Lower lobe of right lung (tissue), 2 donors: Measurements from ENCODE around the gene EPB41. TPM values are rescaled to one million over a fixed set of nuclear protein-coding genes. Genes with fewer than 3 reads are reported as not detected.
A peak's percentile ranks its signal among the peaks of the same experiment; 100 is the strongest.

Experiments
- ATAC-seq, 2 donors: fragments of 200-7000 bp; cut with Tn5 transposase; one replicate each; pipeline ENCODE4 v1.9.1; 2020 to 2022; ENCODE audit warnings: mild to moderate bottlenecking in 2 of 2, moderate library complexity in 2 of 2
- DNase-seq: peaks from one replicate; pipeline ENCODE4 v3.0.0-alpha.2; 2020
- H3K27ac ChIP-seq: fragments of 200-600 bp; one replicate; pipeline ENCODE4 v1.8.0; 2022
- H3K27me3 ChIP-seq: fragments of 200-600 bp; one replicate; pipeline ENCODE4 v1.8.0; 2022; ENCODE audit warnings: low read depth
- H3K36me3 ChIP-seq: fragments of 200-600 bp; one replicate; pipeline ENCODE4 v1.8.0; 2022; ENCODE audit warnings: mild to moderate bottlenecking
- H3K4me1 ChIP-seq: fragments of 200-600 bp; one replicate; pipeline ENCODE4 v1.8.0; 2022
- H3K4me3 ChIP-seq: fragments of 200-600 bp; one replicate; pipeline ENCODE4 v1.8.0; 2022; ENCODE audit warnings: mild to moderate bottlenecking
- H3K9me3 ChIP-seq: fragments of 200-600 bp; one replicate; pipeline ENCODE4 v1.8.0; 2022
- intact Hi-C: fragments of 100-400 bp; cut with DNase I; formaldehyde crosslinking; loops from one replicate; pipeline ENCODE4 v1.11.0; 2022
- total RNA-seq: library from RNA; stranded (reverse); fragmentation: NEBNext Ultra II Directional; extraction: Animal tissue kit (Norgen Biotek cat#: 25700); gene quantifications from one replicate; pipeline ENCODE4 v1.2.1, GENCODE V29; 2021
- TF ChIP-seq, protein P1 (sequence below): fragments of 200-600 bp; IDR thresholded peaks from one replicate; pipeline ENCODE4 v1.8.0; 2022; ENCODE audit warnings: antibody characterized with exemption, mild to moderate bottlenecking
- donor health status: DM: no; HTN: yes; CAD: no; lungs with severe emphysema.

Gene EPB41
- total RNA-seq, 1 donor from 2014 or later: 58.6 TPM

DNA sequence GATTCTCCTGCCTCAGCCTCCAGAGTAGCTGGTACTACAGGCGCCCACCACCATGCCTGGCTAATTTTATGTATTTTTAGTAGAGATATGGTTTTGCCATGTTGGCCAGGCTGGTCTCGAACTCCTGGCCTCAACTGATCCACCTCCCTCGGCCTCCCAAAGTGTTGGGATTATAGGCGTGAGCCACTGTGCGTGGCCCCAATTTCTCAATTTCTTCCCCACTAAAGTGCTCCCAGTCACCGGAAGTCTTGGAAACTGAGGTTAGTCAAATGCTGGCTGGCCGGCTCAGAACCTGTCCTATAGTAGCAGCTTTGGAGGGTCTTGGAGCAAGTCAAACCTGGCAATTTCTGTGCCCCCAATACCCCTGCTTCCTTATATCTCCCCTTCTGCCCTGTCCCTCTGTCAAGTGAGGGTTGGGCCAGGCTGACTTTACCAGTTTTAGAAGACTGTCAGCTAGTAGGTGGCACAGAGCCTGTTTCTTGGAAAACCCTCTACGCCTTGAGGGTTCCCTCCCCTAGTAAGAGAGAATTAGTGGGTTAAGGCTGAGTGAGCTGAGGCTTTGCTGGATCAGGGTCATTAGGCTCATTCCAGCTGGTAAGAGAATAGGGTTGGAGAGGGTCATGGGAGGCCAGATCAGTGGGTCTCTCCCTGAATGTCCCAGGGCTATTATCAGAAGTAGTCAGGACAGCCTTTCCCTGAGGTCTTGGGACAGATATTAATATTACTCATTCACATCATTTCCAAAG is 8.3 kb upstream of the EPB41 start:
- TF ChIP-seq, protein P1, sequence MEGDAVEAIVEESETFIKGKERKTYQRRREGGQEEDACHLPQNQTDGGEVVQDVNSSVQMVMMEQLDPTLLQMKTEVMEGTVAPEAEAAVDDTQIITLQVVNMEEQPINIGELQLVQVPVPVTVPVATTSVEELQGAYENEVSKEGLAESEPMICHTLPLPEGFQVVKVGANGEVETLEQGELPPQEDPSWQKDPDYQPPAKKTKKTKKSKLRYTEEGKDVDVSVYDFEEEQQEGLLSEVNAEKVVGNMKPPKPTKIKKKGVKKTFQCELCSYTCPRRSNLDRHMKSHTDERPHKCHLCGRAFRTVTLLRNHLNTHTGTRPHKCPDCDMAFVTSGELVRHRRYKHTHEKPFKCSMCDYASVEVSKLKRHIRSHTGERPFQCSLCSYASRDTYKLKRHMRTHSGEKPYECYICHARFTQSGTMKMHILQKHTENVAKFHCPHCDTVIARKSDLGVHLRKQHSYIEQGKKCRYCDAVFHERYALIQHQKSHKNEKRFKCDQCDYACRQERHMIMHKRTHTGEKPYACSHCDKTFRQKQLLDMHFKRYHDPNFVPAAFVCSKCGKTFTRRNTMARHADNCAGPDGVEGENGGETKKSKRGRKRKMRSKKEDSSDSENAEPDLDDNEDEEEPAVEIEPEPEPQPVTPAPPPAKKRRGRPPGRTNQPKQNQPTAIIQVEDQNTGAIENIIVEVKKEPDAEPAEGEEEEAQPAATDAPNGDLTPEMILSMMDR: no peak
- intact Hi-C loops: no loop called here
- DNase-seq: no peak

DNA sequence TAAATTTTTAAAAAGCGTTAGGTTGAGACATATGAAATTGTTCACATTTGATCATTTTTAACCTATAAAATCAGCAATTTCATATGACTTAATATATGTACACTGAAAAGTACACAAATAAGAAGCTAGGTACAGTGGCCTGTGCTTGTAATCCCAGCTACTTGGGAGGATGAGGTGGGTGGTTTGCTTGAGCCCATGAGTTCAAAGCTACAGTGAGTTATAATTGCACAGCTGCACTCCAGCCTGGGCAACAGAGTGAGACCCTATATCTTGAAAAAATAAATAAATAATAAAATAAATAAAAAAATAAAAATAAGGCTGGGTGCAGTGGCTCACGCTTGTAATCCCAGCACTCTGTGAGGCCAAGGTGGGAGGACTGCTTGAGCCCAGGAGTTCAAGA is 5.2 kb upstream of the EPB41 start:
- Histone ChIP-seq H3K36me3 (no peaks in the 10 kb centered on the region), H3K4me3 (no peak overlapping the region), H3K9me3 (no peaks in the 10 kb centered on the region), H3K27me3 (no peaks in the 10 kb centered on the region), H3K27ac (no peak overlapping the region), H3K4me1 (peaks cover 7% of the 10 kb centered on the region)
- intact Hi-C loops: no loop called here
- ATAC-seq (no peak), DNase-seq (no peak)
- TF ChIP-seq, protein P1: no peak

More for the DNA sequence above, 8.3 kb upstream of the EPB41 start:
- H3K36me3 ChIP-seq: no peaks in the 10 kb centered on the region
- H3K27me3 ChIP-seq: no peaks in the 10 kb centered on the region
- no peaks in the 10 kb centered on the region for H3K4me1 ChIP-seq
- no peak overlapping the region for H3K4me3 ChIP-seq
- no peaks in the 10 kb centered on the region for H3K9me3 ChIP-seq
- no peak overlapping the region for H3K27ac ChIP-seq
- ATAC-seq: no peak

DNA sequence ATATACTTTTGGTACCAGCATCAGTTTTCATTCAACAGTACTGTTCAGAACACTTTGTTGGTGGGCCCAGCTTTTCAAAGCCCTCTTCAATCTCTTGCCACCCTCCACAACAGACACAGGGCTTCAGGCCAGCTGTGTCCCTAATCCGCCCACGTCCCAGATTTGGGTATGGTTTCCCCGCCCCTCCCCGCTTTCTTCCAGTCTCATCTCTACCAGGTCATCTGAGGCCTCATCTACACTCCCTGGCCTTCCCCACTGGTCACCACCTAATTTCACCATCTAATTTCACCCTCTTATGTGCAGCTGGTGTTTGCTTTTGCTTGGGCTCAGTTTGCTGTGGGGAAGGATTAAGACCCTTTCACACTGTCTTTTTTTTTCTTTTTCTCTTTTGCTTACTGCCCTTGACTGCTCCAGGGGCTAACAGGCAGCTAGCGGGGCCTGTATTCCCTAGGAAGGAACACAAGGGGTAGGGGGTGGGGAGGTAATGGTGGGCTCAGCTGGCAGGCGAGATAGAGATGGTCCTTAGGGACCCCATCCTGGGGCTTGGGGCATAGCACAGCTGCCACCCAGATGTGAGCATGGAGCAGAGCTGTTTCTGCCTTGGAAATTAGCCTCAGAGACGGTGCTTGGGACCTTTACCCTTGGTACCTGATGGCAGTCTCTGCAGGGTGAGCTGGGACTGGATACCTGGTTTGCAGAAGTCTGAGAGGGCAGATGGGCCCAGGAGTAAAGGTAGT is 3.8 kb upstream of the EPB41 start:
- Histone ChIP-seq H3K4me1 (peaks cover 15% of the 10 kb centered on the region), H3K9me3 (no peaks in the 10 kb centered on the region), H3K27ac (no peak overlapping the region), H3K36me3 (no peaks in the 10 kb centered on the region), H3K27me3 (no peaks in the 10 kb centered on the region), H3K4me3 (no peak overlapping the region)
- DNase-seq (no peak), ATAC-seq (no peak)
- intact Hi-C loops: no loop called here
- TF ChIP-seq, protein P1: no peak

DNA sequence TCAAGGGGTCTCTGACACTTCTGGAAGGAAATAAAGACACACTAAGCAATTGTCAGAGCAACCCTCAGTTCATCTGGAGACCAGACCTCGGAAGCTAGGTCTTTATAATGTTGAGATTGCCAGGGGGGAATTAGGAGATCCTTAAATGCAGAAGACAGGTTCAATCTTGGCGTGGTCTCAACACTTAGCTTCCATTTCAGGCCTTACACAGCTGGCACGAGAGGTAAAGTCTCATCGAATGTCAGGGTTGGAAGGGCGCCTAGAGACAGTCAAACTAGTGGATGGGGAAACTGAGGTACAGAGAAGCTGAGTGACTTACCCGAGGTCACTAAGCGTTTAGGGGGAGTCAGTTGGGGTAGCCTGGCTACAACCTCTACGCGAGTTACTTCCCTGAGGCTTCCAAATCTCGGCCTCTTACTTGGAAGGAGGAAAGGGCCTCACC is 562 bp upstream of the EPB41 start:
- intact Hi-C loops: no loop called here
- H3K27me3 ChIP-seq: no peaks in the 10 kb centered on the region
- DNase-seq (no peak), ATAC-seq (no peak)
- H3K9me3 ChIP-seq: no peaks in the 10 kb centered on the region
- peak overlapping the region; percentile 49 for H3K27ac ChIP-seq
- no peaks in the 10 kb centered on the region for H3K36me3 ChIP-seq
- TF ChIP-seq, protein P1: no peak
- H3K4me3 ChIP-seq: peak overlapping the region; percentile 73
- peaks cover 19% of the 10 kb centered on the region for H3K4me1 ChIP-seq

DNA sequence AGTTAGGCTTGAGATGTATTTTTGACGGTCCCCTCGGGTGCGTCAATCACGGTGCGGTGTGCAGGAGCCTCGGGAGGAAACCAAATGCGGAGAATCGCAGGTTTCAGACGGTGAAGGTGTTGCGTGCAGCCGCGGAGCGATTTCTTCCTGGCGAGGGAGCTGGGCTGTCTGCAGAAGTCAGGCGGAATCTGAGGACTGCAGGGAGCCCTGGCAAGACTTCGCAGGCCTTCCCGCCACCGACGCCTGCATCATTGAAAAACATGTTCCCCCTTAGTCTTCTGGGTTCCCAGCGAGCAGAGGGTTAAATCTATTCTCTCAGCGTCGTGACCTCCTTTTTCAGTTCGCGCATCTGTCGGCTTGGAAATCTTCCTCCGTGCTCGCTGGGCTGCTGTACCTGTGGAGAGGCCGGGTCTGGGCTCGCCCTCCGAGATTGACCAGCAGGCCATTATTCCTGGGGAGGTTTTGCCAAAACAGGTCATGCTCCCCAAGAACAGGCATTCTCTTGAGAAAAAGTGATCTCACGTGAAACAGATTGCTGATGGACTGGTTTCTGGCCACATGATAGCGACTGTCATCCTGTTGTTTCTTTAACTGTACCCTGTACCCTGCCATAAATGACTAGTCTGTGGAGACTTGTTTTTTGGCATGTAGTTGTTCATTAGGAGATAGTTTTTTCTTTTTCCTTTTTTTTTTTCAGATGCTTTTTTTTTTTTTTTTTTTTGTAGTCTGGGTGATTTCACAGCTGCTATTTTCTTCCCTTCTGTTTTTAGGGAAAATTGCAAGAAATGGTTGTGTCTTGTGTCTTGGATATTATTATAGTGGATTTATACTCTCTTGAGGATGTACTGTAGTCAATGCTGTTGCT is 894 bp downstream of the EPB41 start:
- Histone ChIP-seq H3K9me3 (no peaks in the 10 kb centered on the region), H3K4me1 (peaks cover 19% of the 10 kb centered on the region), H3K36me3 (no peaks in the 10 kb centered on the region), H3K4me3 (peak overlapping the region; percentile 73), H3K27me3 (no peaks in the 10 kb centered on the region), H3K27ac (peak overlapping the region; percentile 72)
- intact Hi-C loops: no loop called here
- DNase-seq: peak; percentile 55
- TF ChIP-seq, protein P1: no peak
- peak; percentile 6 to 40 for ATAC-seq
